ENCODE data around the gene PNMT. TPM values are rescaled to one million over a fixed set of nuclear protein-coding genes. Genes with fewer than 3 reads are reported as not detected.

Gene PNMT
- total and polyA plus RNA-seq, 2 donors (not counting 3 experiments of a cell fraction or from before 2014, with no cell fraction given) = 0.11 TPM; not detected in 1

- Histone ChIP-seq H3K4me1 (ENCODE audit: control insufficient read depth, extremely low read depth, insufficient read depth, low read length) (peaks cover 16% of the 10 kb centered on the region), H2AFZ (ENCODE audit: low read depth, low read length) (no peak overlapping the region), H3K36me3 (ENCODE audit: control insufficient read depth in 2 of 2, extremely low read depth in 1 of 2, insufficient read depth in 2 of 2, low read length in 2 of 2) (peaks cover 0 to 2% of the 10 kb centered on the region in 2 experiments), H3K79me2 (ENCODE audit: control insufficient read depth, insufficient read depth, low read length) (no peaks in the 10 kb centered on the region), H3K9ac (replicated peaks; ENCODE audit: extremely low read depth, insufficient read depth, low read length) (no peak overlapping the region), H3K4me3 (replicated peaks in 1 of 3; ENCODE audit: insufficient read depth in 1 of 3, low read depth in 1 of 3, low read length in 3 of 3) (no peak overlapping the region), H3K27me3 (ENCODE audit: control insufficient read depth in 2 of 2, insufficient read depth in 2 of 2, low read length in 2 of 2) (no peaks in the 10 kb centered on the region), H3K27ac (ENCODE audit: insufficient read depth, low read depth, low read length) (peak overlapping the region; percentile 15), H3K9me1 (replicated peaks; ENCODE audit: control insufficient read depth, extremely low read depth, insufficient read depth, low read length) (no peaks in the 10 kb centered on the region), H3K9me3 (replicated peaks; ENCODE audit: control insufficient read depth, insufficient read depth, low read length) (no peaks in the 10 kb centered on the region), H4K20me1 (replicated peaks; ENCODE audit: control insufficient read depth, extremely low read depth, insufficient read depth, low read length) (no peaks in the 10 kb centered on the region), H3K4me2 (ENCODE audit: insufficient read depth, low read length) (no peak overlapping the region)
- FAIRE-seq = peak; percentile 70
- ChIA-PET POLR2A (interaction anchor here (1.7 kb wide), 1 partner anchor 12 kb away, joined by 3 read pairs; no protein-coding TSS in a partner anchor), CTCF (interaction anchor here (0.6 to 1.3 kb wide), 11 partner anchors 9 to 670 kb away, joined by 3 to 9 read pairs (median 4); partner anchors contain the start of gene MIEN1)
- intact Hi-C loops (cut with micrococcal nuclease) (no loop called here), dilution Hi-C loops (cut with MboI; ENCODE audit: extremely low pct_ligation_motif_present, low sequenced_read_pairs) (no loop called here)
- DNase-seq (ENCODE audit: low read depth, low spot score) = peak; percentile 87
- BruUV-seq (replicated peaks) = no TSS peak
- TF ChIP-seq JUN (IDR thresholded peaks at IDR 0.05; ENCODE audit: borderline replicate concordance, insufficient read depth, insufficient read length, low read depth) (no peak), POLR2A (IDR thresholded peaks at IDR 0.05; ENCODE audit: low read depth, low read length) (no peak), FOS (IDR thresholded peaks at IDR 0.05; ENCODE audit: borderline replicate concordance, insufficient read depth, low read length) (no peak), EZH2 (IDR thresholded peaks at IDR 0.05; ENCODE audit: borderline replicate concordance, low read depth, low read length, severe bottlenecking) (no peak), MYC (IDR thresholded peaks at IDR 0.05; ENCODE audit: low read depth, low read length) (no peak), MAX (IDR thresholded peaks at IDR 0.05; ENCODE audit: insufficient read depth, insufficient read length) (no peak), GATA2 (IDR thresholded peaks at IDR 0.05; ENCODE audit: insufficient read depth, insufficient read length, low read depth, low read length) (no peak), POLR2AphosphoS5 (IDR thresholded peaks at IDR 0.05; ENCODE audit: insufficient read depth, low read depth, low read length) (no peak), CTCF (IDR thresholded peaks at IDR 0.05; ENCODE audit: extremely low read depth in 1 of 2, insufficient read depth in 1 of 2, low read depth in 1 of 2, low read length in 2 of 2) (no peak)
Measured at GRCh38 chr17:39659279-39660010, 8.8 kb upstream of the PNMT start.

All from endothelial cell of umbilical vein (primary cell).